Measurements from ENCODE around the gene ZSWIM6.

DNA sequence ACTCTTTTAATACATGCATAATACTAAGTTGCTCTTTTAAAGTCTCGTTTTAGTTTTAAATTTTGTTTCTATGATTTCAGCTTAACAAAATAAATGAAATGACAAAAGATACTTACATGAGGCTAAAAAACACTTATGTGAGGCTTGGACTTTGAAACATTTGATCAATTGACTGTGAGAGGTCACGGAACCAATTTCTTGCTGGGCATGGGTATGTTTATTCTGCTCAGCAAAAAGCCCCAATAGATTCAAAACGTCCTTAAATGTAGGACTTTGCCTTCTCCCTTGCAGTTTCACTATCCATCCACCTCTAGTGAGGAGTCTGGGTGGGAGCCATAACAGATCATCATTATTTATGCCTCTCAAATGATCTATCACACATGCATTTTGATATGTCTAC is 191.9 kb downstream of the ZSWIM6 start:
- TF ChIP-seq CTCF (IDR thresholded peaks at IDR 0.05) (no peak), POLR2A (IDR thresholded peaks at IDR 0.05) (no peak), POLR2AphosphoS5 (IDR thresholded peaks at IDR 0.05) (no peak), EP300 (IDR thresholded peaks at IDR 0.05) (no peak)

All from stomach (tissue), 4 donors.